ENCODE data around the gene IRX4. TPM values are rescaled to one million over a fixed set of nuclear protein-coding genes. Genes with fewer than 3 reads are reported as not detected.

Gene IRX4
- total RNA-seq, 4 donors from 2014 or later, result not detected

DNA sequence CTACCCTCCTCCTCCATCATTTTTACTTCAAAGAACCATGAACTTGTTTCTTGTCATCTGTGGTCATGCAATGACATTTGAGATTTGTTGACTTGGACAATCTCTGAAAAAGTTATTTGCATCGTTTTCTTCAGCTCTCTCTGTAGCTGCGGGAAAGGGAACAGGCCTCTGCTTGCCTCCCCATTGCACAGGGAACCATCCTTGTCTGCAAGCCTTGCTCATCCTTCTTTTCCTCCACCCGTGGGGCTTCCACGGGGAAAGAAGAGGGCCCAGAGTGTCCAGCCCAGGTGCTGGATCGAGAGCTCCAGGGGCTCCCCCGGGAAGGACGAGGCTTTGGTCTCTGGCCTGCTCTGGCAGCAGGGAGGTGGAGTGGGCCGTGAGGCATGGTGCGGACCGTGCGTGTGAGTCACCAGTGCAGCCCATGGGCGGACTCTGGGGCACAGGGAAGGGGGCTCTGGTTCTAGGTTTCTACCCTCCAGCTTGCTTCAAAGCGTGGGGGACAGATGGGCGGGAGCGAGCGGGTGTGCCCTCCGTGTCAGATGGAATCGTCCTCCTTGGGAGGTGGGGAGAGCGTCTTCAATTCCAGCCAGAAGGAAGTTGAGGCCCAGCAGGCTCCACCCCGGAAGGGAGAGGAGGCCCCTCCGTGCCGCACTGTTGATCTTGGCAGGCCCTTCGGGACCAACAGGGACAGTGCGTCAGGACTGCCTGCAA, 6.0 kb upstream of the IRX4 start:
- no peak for DNase-seq (ENCODE audit: low spot score in 2 of 2)
- Histone ChIP-seq H3K27me3 (peaks cover 0 to 55% of the 10 kb centered on the region in 2 donors), H3K27ac (no peak overlapping the region), H3K4me1 (peaks cover 0 to 32% (median under 1%) of the 10 kb centered on the region in 4 donors), H3K4me3 (no peak overlapping the region), H3K9me3 (no peaks in the 10 kb centered on the region), H3K36me3 (no peaks in the 10 kb centered on the region)
- TF ChIP-seq, protein P1, sequence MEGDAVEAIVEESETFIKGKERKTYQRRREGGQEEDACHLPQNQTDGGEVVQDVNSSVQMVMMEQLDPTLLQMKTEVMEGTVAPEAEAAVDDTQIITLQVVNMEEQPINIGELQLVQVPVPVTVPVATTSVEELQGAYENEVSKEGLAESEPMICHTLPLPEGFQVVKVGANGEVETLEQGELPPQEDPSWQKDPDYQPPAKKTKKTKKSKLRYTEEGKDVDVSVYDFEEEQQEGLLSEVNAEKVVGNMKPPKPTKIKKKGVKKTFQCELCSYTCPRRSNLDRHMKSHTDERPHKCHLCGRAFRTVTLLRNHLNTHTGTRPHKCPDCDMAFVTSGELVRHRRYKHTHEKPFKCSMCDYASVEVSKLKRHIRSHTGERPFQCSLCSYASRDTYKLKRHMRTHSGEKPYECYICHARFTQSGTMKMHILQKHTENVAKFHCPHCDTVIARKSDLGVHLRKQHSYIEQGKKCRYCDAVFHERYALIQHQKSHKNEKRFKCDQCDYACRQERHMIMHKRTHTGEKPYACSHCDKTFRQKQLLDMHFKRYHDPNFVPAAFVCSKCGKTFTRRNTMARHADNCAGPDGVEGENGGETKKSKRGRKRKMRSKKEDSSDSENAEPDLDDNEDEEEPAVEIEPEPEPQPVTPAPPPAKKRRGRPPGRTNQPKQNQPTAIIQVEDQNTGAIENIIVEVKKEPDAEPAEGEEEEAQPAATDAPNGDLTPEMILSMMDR (IDR thresholded peaks at IDR 0.05), result no peak
- no peak for TF ChIP-seq EP300 (IDR thresholded peaks at IDR 0.05)
- no peak for TF ChIP-seq POLR2A (IDR thresholded peaks at IDR 0.05)
- 60 to 64% methylated on average over 20 to 23 of the region's 24 CpGs for WGBS, 2 donors

GRCh38 chr5:1887588-1888360, 5.0 kb upstream of the IRX4 start:
- 5 to 9% methylated on average over 19 to 23 of the region's 31 CpGs for WGBS, 2 donors
- Histone ChIP-seq H3K27ac (no peak overlapping the region), H3K27me3 (peaks cover 0 to 64% of the 10 kb centered on the region in 2 donors), H3K36me3 (no peaks in the 10 kb centered on the region), H3K4me1 (peaks cover 0 to 41% (median 5%) of the 10 kb centered on the region in 4 donors), H3K9me3 (no peaks in the 10 kb centered on the region), H3K4me3 (no peak overlapping the region)
- DNase-seq (ENCODE audit: low spot score in 2 of 2), result no peak
- no peak for TF ChIP-seq POLR2A (IDR thresholded peaks at IDR 0.05)

DNA sequence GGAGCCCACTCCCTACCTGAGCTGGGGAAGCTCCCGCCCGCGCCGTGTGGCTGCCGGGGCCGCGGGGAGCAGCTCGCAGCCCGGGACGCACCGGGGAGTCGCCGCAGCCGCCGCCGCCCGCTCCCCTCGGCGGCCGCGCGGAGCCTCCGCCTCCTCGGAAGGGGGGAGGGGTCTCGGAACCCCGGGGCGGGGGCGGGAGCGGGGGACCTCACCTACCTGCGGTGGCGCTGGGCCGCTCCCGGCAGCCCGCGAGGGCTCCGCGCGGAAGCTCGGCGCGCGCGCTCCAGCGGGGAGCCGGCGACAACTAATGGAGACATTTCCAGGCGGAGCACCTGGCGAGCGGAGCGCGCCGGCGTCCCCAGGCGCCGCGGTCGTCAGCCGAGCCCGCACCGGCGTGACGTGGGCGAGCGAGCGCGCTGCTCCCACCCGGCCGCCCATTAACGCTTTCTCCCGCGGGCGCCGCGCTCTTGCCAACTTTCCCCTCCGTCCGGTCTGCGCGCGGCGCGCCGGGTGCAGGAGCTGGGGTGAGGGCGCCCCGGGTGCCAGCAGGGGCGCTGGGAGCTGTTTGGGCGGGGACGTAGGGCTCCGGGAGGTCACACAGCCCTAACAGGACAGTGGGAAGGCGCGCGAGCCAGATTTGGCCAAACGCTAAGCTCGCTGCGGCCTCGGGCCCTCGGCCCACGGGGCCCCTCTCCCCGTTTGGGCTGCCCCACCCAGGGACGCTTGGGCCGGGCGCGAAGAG, 4.3 kb upstream of the IRX4 start:
- DNase-seq (ENCODE audit: low spot score in 2 of 2), result no peak
- 0 to 1% methylated on average over 7 to 23 of the region's 102 CpGs for WGBS, 2 donors
- H3K4me3 ChIP-seq, result no peak overlapping the region
- H3K27me3 ChIP-seq, result peaks cover 0 to 72% of the 10 kb centered on the region in 2 donors
- no peak overlapping the region for H3K27ac ChIP-seq
- no peaks in the 10 kb centered on the region for H3K36me3 ChIP-seq
- TF ChIP-seq EP300 (IDR thresholded peaks at IDR 0.05) (no peak), POLR2A (IDR thresholded peaks at IDR 0.05) (no peak)
- TF ChIP-seq, protein P1 (IDR thresholded peaks at IDR 0.05), result no peak
- H3K4me1 ChIP-seq, result peaks cover 0 to 48% (median 9%) of the 10 kb centered on the region in 4 donors
- H3K9me3 ChIP-seq, result no peaks in the 10 kb centered on the region

- WGBS, 2 donors, result 1 to 4% methylated on average over 31 to 41 of the region's 75 CpGs
- TF ChIP-seq EP300 (IDR thresholded peaks at IDR 0.05) (no peak), POLR2A (IDR thresholded peaks at IDR 0.05) (no peak)
- TF ChIP-seq, protein P1 (IDR thresholded peaks at IDR 0.05), result no peak
- no peaks in the 10 kb centered on the region for H3K9me3 ChIP-seq
- peaks cover 0 to 57% (median 9%) of the 10 kb centered on the region in 4 donors for H3K4me1 ChIP-seq
- no peaks in the 10 kb centered on the region for H3K36me3 ChIP-seq
- DNase-seq (ENCODE audit: low spot score in 2 of 2), result no peak
- peaks cover 0 to 80% of the 10 kb centered on the region in 2 donors for H3K27me3 ChIP-seq
- no peak overlapping the region for H3K27ac ChIP-seq
- no peak overlapping the region for H3K4me3 ChIP-seq
These were observed 3.4 kb upstream of the IRX4 start for GRCh38 chr5:1885868-1886845.

DNA sequence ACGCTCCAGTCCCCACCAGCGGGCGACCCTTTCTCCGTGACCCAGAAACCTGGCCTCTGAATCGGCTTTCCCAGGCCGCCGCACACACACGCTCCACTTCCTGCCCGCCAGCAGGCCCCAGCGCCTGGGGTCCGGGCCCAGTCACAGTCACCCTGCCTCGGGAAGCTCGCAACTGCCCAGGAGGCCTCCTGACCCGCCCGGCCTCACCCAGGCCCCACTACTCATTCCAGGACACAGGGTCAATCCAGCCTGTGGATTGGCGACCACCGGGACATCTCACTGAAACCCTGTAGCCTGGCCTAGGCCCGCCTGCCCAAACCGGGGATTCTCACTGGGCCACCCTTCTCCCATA, 2.7 kb upstream of the IRX4 start:
- no peak for DNase-seq (ENCODE audit: low spot score in 2 of 2)
- Histone ChIP-seq H3K4me3 (no peak overlapping the region), H3K36me3 (no peaks in the 10 kb centered on the region), H3K27ac (no peak overlapping the region), H3K27me3 (peaks cover 0 to 88% of the 10 kb centered on the region in 2 donors), H3K9me3 (no peaks in the 10 kb centered on the region), H3K4me1 (peaks cover 0 to 58% (median 9%) of the 10 kb centered on the region in 4 donors)
- WGBS, 2 donors, result 3% methylated on average over 16 to 19 of the region's 19 CpGs
- TF ChIP-seq EP300 (IDR thresholded peaks at IDR 0.05), result no peak
- no peak for TF ChIP-seq POLR2A (IDR thresholded peaks at IDR 0.05)
- TF ChIP-seq, protein P1 (IDR thresholded peaks at IDR 0.05), result no peak

All from tibial nerve (tissue), 4 donors.